Duodenal mucosa (tissue), 2 donors: ENCODE measurements around the gene UBE2L5.

ENCODE experiments used
- H3K27ac ChIP-seq: one replicate; pipeline ENCODE4 v1.7.0; 2013; ENCODE audit warnings: low read depth, low read length
- H3K27me3 ChIP-seq, 2 donors: one replicate each; pipeline ENCODE4 v1.7.0; 2013; ENCODE audit warnings: low read length in 2 of 2, control low read depth in 1 of 2; ENCODE audit not compliant: insufficient read depth in 2 of 2, control insufficient read depth in 1 of 2
- H3K36me3 ChIP-seq, 2 donors: one replicate each; pipeline ENCODE4 v1.7.0; 2013; ENCODE audit warnings: low read length in 2 of 2, control low read depth in 1 of 2; ENCODE audit not compliant: insufficient read depth in 2 of 2, control insufficient read depth in 1 of 2
- H3K4me1 ChIP-seq, 2 donors: one replicate each; pipeline ENCODE4 v1.7.0; 2013; ENCODE audit warnings: low read length in 2 of 2, control low read depth in 1 of 2; ENCODE audit not compliant: insufficient read depth in 2 of 2, control insufficient read depth in 1 of 2
- H3K4me3 ChIP-seq, 2 donors: one replicate each; pipeline ENCODE4 v1.7.0; 2013; ENCODE audit warnings: low read length in 2 of 2, low read depth in 1 of 2
- H3K9ac ChIP-seq, 2 donors: one replicate each; pipeline ENCODE4 v1.7.0; 2013; ENCODE audit warnings: low read length in 2 of 2, low read depth in 1 of 2
- H3K9me3 ChIP-seq, 2 donors: one replicate each; pipeline ENCODE4 v1.7.0; 2013; ENCODE audit warnings: low read length in 2 of 2, control low read depth in 1 of 2; ENCODE audit not compliant: control insufficient read depth in 1 of 2

The UBE2L5 gene

GRCh38 chr13:30422054-30422839, at the start of gene UBE2L5:
TSS of gene UBE2L5 (plus strand) at chr13:30422493. CDS start at chr13:30427991, 5,498 bp downstream.
- H3K4me1 ChIP-seq = peaks cover 8 to 13% of the 10 kb centered on the region in 2 donors
- H3K9me3 ChIP-seq = no peaks in the 10 kb centered on the region
- H3K27ac ChIP-seq = peak within 1 kb of the TSS; percentile 70
- peak within 1 kb of the TSS; percentile 74 to 82 for H3K4me3 ChIP-seq
- no peaks in the 10 kb centered on the region for H3K36me3 ChIP-seq
- peak within 1 kb of the TSS; percentile 65 to 87 for H3K9ac ChIP-seq
- H3K27me3 ChIP-seq = no peaks in the 10 kb centered on the region

- Histone ChIP-seq H3K27me3 (no peaks in the 10 kb centered on the region), H3K27ac (no peak overlapping the region), H3K36me3 (no peaks in the 10 kb centered on the region), H3K9ac (no peak overlapping the region), H3K4me3 (no peak overlapping the region), H3K9me3 (no peaks in the 10 kb centered on the region), H3K4me1 (peaks cover 32 to 34% of the 10 kb centered on the region in 2 donors)
These were observed 48.6 kb upstream of the UBE2L5 start for GRCh38 chr13:30373727-30374126.

- Histone ChIP-seq H3K9me3 (no peaks in the 10 kb centered on the region), H3K36me3 (no peaks in the 10 kb centered on the region), H3K27ac (no peak overlapping the region), H3K9ac (no peak overlapping the region), H3K4me3 (peak overlapping the region; percentile 3 to 10), H3K27me3 (no peaks in the 10 kb centered on the region), H3K4me1 (peaks cover 32 to 34% of the 10 kb centered on the region in 2 donors)
These were observed 46.9 kb upstream of the UBE2L5 start for GRCh38 chr13:30375265-30375835.

GRCh38 chr13:30376426-30377311, 45.6 kb upstream of the UBE2L5 start:
- peak overlapping the region; percentile 11 to 32 for H3K4me3 ChIP-seq
- H3K27ac ChIP-seq = no peak overlapping the region
- peaks cover 22 to 26% of the 10 kb centered on the region in 2 donors for H3K4me1 ChIP-seq
- H3K27me3 ChIP-seq = no peaks in the 10 kb centered on the region
- H3K9ac ChIP-seq = peak overlapping the region in 1 of 2 donors; percentile 31
- H3K9me3 ChIP-seq = no peaks in the 10 kb centered on the region
- H3K36me3 ChIP-seq = no peaks in the 10 kb centered on the region

- Histone ChIP-seq H3K4me3 (no peak overlapping the region), H3K36me3 (no peaks in the 10 kb centered on the region), H3K9ac (no peak overlapping the region), H3K4me1 (peaks cover 15 to 23% of the 10 kb centered on the region in 2 donors), H3K27me3 (no peaks in the 10 kb centered on the region), H3K27ac (no peak overlapping the region), H3K9me3 (no peaks in the 10 kb centered on the region)
These were observed 45.0 kb upstream of the UBE2L5 start for GRCh38 chr13:30377312-30377685.

- Histone ChIP-seq H3K27ac (no peak overlapping the region), H3K9ac (no peak overlapping the region), H3K9me3 (no peaks in the 10 kb centered on the region), H3K4me3 (no peak overlapping the region), H3K4me1 (peaks cover 15 to 19% of the 10 kb centered on the region in 2 donors), H3K27me3 (no peaks in the 10 kb centered on the region), H3K36me3 (no peaks in the 10 kb centered on the region)
These were observed 44.1 kb upstream of the UBE2L5 start for GRCh38 chr13:30378191-30378590.

- no peak overlapping the region for H3K4me3 ChIP-seq
- no peak overlapping the region for H3K9ac ChIP-seq
- H3K4me1 ChIP-seq = peaks cover 7 to 12% of the 10 kb centered on the region in 2 donors
- H3K9me3 ChIP-seq = no peaks in the 10 kb centered on the region
- no peaks in the 10 kb centered on the region for H3K27me3 ChIP-seq
- H3K36me3 ChIP-seq = no peaks in the 10 kb centered on the region
- H3K27ac ChIP-seq = no peak overlapping the region
These were observed 41.2 kb upstream of the UBE2L5 start for GRCh38 chr13:30381049-30381448.

- Histone ChIP-seq H3K9me3 (no peaks in the 10 kb centered on the region), H3K27me3 (no peaks in the 10 kb centered on the region), H3K36me3 (no peaks in the 10 kb centered on the region), H3K4me3 (no peak overlapping the region), H3K9ac (no peak overlapping the region), H3K27ac (no peak overlapping the region), H3K4me1 (peaks cover 0 to 7% of the 10 kb centered on the region in 2 donors)
These were observed 39.3 kb upstream of the UBE2L5 start for GRCh38 chr13:30382836-30383525.

GRCh38 chr13:30388406-30389283, 33.6 kb upstream of the UBE2L5 start:
- peaks cover 0 to 7% of the 10 kb centered on the region in 2 donors for H3K4me1 ChIP-seq
- no peak overlapping the region for H3K27ac ChIP-seq
- H3K27me3 ChIP-seq = no peaks in the 10 kb centered on the region
- no peak overlapping the region for H3K9ac ChIP-seq
- no peak overlapping the region for H3K4me3 ChIP-seq
- H3K9me3 ChIP-seq = no peaks in the 10 kb centered on the region
- H3K36me3 ChIP-seq = no peaks in the 10 kb centered on the region
